Neural progenitor cell (in vitro differentiated cells): ENCODE measurements around the gene PRSS33.

ENCODE experiments used
- CTCF ChIP-seq: fragments of 200-600 bp; sonication (generic); IDR thresholded peaks from 2 replicates; pipeline ENCODE4 v1.5.1; 2017; ENCODE audit warnings: antibody characterized with exemption, mild to moderate bottlenecking
- EZH2 ChIP-seq: fragments of 200-600 bp; sonication (generic); IDR thresholded peaks from 2 replicates; pipeline ENCODE4 v1.6.1; 2017; ENCODE audit warnings: antibody characterized with exemption, mild to moderate bottlenecking, moderate library complexity

- TF ChIP-seq CTCF, result no peak
- no peak for TF ChIP-seq EZH2
Measured at GRCh38 chr16:2767891-2768290, 19.5 kb downstream of the PRSS33 start.
